ENCODE results near the gene RNU7-1. TPM values are rescaled to one million over a fixed set of nuclear protein-coding genes. Genes with fewer than 3 reads are reported as not detected.

RNU7-1 gene
- total and polyA plus RNA-seq, 10 of the 15 experiments (the other 5 are each of a cell fraction or from before 2014, with no cell fraction given) = not detected

DNA sequence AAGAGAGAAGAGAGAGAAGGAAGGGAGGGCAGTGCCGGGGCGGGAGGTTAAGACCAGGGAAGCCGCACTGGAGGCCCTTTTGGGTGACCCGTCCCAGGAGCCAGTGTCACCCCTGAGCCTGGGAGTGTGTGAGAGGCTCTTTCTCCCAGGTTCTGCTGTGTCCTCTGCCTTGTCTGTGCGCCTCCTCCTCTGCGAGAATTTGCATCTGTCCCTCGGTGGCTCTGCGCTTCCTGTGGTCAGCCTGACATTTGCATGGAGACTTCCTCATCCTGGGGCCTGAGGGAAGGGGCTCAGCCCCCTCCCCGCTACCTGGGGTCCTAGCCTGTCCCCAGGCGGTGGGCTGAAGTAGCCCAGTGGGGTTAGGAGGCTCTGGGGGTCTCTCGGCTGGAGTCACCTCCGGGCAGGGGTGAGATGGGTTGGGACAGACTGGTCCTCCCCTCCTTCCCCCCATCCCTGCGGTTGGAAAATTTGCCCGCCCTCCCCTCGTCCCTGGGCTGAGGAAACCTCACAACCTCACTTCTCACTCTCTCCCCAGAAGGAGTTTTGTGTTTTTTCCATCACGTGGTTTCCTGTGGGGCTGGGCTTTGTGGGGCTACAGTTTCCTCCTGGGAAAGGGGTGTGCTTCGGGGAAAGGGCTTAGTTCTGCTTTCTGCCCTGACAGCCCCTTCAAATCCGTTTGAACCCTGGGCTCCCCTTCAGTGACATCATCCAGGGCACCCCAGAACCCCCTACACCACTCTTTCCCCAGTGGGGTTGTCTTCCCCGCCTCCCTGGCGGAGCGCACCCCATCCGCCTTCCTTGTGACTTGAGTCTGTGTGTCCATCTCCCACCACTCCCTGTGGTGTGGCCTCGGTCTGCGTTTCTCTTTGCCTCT lies 10.1 kb downstream of the RNU7-1 start (continued):
- TF ChIP-seq, protein P1, sequence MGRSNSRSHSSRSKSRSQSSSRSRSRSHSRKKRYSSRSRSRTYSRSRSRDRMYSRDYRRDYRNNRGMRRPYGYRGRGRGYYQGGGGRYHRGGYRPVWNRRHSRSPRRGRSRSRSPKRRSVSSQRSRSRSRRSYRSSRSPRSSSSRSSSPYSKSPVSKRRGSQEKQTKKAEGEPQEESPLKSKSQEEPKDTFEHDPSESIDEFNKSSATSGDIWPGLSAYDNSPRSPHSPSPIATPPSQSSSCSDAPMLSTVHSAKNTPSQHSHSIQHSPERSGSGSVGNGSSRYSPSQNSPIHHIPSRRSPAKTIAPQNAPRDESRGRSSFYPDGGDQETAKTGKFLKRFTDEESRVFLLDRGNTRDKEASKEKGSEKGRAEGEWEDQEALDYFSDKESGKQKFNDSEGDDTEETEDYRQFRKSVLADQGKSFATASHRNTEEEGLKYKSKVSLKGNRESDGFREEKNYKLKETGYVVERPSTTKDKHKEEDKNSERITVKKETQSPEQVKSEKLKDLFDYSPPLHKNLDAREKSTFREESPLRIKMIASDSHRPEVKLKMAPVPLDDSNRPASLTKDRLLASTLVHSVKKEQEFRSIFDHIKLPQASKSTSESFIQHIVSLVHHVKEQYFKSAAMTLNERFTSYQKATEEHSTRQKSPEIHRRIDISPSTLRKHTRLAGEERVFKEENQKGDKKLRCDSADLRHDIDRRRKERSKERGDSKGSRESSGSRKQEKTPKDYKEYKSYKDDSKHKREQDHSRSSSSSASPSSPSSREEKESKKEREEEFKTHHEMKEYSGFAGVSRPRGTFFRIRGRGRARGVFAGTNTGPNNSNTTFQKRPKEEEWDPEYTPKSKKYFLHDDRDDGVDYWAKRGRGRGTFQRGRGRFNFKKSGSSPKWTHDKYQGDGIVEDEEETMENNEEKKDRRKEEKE (IDR thresholded peaks at IDR 0.05) = no peak
- TF ChIP-seq YY1 (IDR thresholded peaks at IDR 0.05; ENCODE audit: low read depth, low read length) (no peak; the same call in 1 of the 2 replicates), ZBTB4 (CRISPR knock-in tag; IDR thresholded peaks at IDR 0.05) (no peak), CHD1 (IDR thresholded peaks at IDR 0.05; ENCODE audit: low read depth, low read length) (no peak; the same call in 1 of the 2 replicates), ASH2L (IDR thresholded peaks at IDR 0.05; ENCODE audit: borderline replicate concordance, low read depth) (peak; percentile 87; the same call in 1 of the 2 replicates), ZBED1 (IDR thresholded peaks at IDR 0.05; ENCODE audit: borderline replicate concordance) (peak; percentile 59), BACH1 (IDR thresholded peaks at IDR 0.05; ENCODE audit: borderline replicate concordance) (peak; percentile 29; the same call in 1 of the 2 replicates), SUZ12 (IDR thresholded peaks at IDR 0.05; ENCODE audit: unreplicated experiment) (no peak), RFX5 (IDR thresholded peaks at IDR 0.05; ENCODE audit: low read depth, low read length) (no peak), POLR2A (IDR thresholded peaks at IDR 0.05; ENCODE audit: low read depth, low read length) (no peak), TCF7 (IDR thresholded peaks at IDR 0.05; ENCODE audit: borderline replicate concordance) (no peak), BCL11A (IDR thresholded peaks at IDR 0.05; ENCODE audit: low read depth, low read length) (peak; percentile 45), EGR1 (IDR thresholded peaks at IDR 0.05; ENCODE audit: borderline replicate concordance in 1 of 2, low read depth in 2 of 2, low read length in 2 of 2) (no peak), PAX8 (IDR thresholded peaks at IDR 0.05) (no peak), FOXM1 (IDR thresholded peaks at IDR 0.05; ENCODE audit: low read depth, low read length) (no peak), STAT1 (conservative IDR thresholded peaks at IDR 0.05) (peak; percentile 39; the same call in 1 of the 2 replicates), ATF7 (IDR thresholded peaks at IDR 0.05; ENCODE audit: low read depth) (peak; percentile 98), CREB1 (IDR thresholded peaks at IDR 0.05; ENCODE audit: low read depth) (no peak), EZH2 (IDR thresholded peaks at IDR 0.05; ENCODE audit: borderline replicate concordance, control insufficient read depth, low read depth, low read length) (no peak)
- TF ChIP-seq, protein P2, sequence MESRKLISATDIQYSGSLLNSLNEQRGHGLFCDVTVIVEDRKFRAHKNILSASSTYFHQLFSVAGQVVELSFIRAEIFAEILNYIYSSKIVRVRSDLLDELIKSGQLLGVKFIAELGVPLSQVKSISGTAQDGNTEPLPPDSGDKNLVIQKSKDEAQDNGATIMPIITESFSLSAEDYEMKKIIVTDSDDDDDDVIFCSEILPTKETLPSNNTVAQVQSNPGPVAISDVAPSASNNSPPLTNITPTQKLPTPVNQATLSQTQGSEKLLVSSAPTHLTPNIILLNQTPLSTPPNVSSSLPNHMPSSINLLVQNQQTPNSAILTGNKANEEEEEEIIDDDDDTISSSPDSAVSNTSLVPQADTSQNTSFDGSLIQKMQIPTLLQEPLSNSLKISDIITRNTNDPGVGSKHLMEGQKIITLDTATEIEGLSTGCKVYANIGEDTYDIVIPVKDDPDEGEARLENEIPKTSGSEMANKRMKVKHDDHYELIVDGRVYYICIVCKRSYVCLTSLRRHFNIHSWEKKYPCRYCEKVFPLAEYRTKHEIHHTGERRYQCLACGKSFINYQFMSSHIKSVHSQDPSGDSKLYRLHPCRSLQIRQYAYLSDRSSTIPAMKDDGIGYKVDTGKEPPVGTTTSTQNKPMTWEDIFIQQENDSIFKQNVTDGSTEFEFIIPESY (IDR thresholded peaks at IDR 0.05) = no peak
- TF ChIP-seq, protein P3, sequence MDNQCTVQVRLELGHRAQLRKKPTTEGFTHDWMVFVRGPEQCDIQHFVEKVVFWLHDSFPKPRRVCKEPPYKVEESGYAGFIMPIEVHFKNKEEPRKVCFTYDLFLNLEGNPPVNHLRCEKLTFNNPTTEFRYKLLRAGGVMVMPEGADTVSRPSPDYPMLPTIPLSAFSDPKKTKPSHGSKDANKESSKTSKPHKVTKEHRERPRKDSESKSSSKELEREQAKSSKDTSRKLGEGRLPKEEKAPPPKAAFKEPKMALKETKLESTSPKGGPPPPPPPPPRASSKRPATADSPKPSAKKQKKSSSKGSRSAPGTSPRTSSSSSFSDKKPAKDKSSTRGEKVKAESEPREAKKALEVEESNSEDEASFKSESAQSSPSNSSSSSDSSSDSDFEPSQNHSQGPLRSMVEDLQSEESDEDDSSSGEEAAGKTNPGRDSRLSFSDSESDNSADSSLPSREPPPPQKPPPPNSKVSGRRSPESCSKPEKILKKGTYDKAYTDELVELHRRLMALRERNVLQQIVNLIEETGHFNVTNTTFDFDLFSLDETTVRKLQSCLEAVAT (IDR thresholded peaks at IDR 0.05) = peak; percentile 96

Measured in GM12878 (cell line).